Rectal smooth muscle tissue (tissue), 1 donor: Measurements from ENCODE around the gene JUND.

Experiments used
- H3K27ac ChIP-seq: one replicate; pipeline ENCODE4 v1.7.0; 2013; ENCODE audit warnings: low read depth, low read length, inconsistent platforms
- H3K27me3 ChIP-seq: one replicate; pipeline ENCODE4 v1.7.0; 2013; ENCODE audit warnings: low read length; ENCODE audit not compliant: control insufficient read depth, insufficient read depth
- H3K36me3 ChIP-seq: one replicate; pipeline ENCODE4 v1.7.0; 2013; ENCODE audit warnings: low read length; ENCODE audit not compliant: control insufficient read depth, insufficient read depth
- H3K4me1 ChIP-seq: one replicate; pipeline ENCODE4 v1.7.0; 2013; ENCODE audit warnings: low read length; ENCODE audit not compliant: control insufficient read depth, insufficient read depth
- H3K4me3 ChIP-seq: one replicate; pipeline ENCODE4 v1.7.0; 2013; ENCODE audit warnings: low read length
- H3K9ac ChIP-seq: one replicate; pipeline ENCODE4 v1.7.0; 2013; ENCODE audit warnings: low read length

The JUND gene

GRCh38 chr19:18230941-18231734 is 50.3 kb downstream of the JUND start:
- Histone ChIP-seq H3K4me3 (no peak overlapping the region), H3K27me3 (peaks cover 25% of the 10 kb centered on the region), H3K4me1 (peaks cover 3% of the 10 kb centered on the region), H3K9ac (no peak overlapping the region), H3K27ac (no peak overlapping the region), H3K36me3 (no peaks in the 10 kb centered on the region)

GRCh38 chr19:18229915-18230314 is 51.5 kb downstream of the JUND start:
- Histone ChIP-seq H3K27ac (no peak overlapping the region), H3K27me3 (peaks cover 28% of the 10 kb centered on the region), H3K36me3 (no peaks in the 10 kb centered on the region), H3K9ac (no peak overlapping the region), H3K4me3 (no peak overlapping the region), H3K4me1 (peaks cover 3% of the 10 kb centered on the region)
